GM12874 (cell line): ENCODE data around the gene MMP14.

Experiments used
- CTCF ChIP-seq: IDR thresholded peaks from 2 replicates; pipeline ENCODE4 v1.5.1; 2011; ENCODE audit warnings: low read depth, mild to moderate bottlenecking, control low read depth, low read length, moderate library complexity; ENCODE audit not compliant: insufficient read depth

MMP14 gene

GRCh38 chr14:22808388-22809209 lies 27.8 kb upstream of the MMP14 start:
- no peak for TF ChIP-seq CTCF

GRCh38 chr14:22811722-22812121 lies 24.7 kb upstream of the MMP14 start:
- TF ChIP-seq CTCF = no peak

DNA sequence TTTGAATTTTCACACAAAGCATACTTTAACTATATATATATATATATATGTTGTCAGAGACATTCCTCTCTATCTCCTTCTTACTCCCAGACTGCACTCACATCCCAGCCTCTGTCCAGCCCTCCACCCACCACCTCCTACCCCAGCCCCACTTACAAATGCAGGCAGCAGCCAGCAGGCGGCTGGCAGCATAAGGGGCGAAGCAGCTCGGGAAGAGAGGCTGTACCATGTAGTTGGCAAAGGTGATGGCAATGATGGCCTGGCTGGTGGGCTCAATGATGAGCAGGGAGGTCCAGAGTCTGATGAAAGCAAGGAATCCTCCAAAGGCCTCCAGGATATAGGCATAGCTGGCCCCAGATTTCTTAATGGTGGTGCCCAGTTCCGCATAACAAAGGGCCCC lies 23.6 kb upstream of the MMP14 start:
- TF ChIP-seq CTCF = peak; percentile 50; the same call in 1 of the 2 replicates

GRCh38 chr14:22813145-22813544 lies 23.2 kb upstream of the MMP14 start:
- no peak for TF ChIP-seq CTCF

DNA sequence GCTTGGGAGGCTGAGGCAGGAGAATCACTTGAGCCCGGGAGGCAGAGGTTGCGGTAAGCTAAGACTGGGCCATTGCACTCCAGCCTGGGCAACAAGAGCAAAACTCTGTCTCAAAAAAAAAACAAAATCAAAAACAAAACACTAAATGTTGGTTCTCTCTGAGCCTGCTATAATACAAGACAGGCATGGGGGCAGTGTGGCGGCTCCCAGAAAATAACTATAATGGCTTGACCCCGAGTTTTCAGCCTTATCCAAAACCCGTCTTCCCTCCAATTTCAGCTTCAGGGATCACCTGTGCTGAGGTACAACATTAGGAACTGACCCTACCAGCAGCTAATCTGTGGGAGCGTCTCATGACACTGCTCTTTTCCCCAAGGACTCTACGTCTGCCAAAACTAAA lies 22.0 kb upstream of the MMP14 start:
- 0 out of 2 replicates have a peak, but pooled peaks have one; percentile 10 for TF ChIP-seq CTCF

GRCh38 chr14:22814941-22815713 lies 21.3 kb upstream of the MMP14 start, which contains the start of gene SLC7A7:
Gene SLC7A7 (minus strand): TSS chr14:22815435. CDS start chr14:22813398, 2,037 bp downstream.
- no peak for TF ChIP-seq CTCF
